Fibroblast of skin of abdomen (primary cell): ENCODE measurements around the gene SCP2.

Experiments used
- DNase-seq: peaks from one replicate; pipeline ENCODE4 v3.0.0-alpha.2; 2013

The SCP2 gene

GRCh38 chr1:53043271-53043670 lies 116.2 kb downstream of the SCP2 start:
- DNase-seq, result peak; percentile 91

GRCh38 chr1:53044926-53045325 lies 117.8 kb downstream of the SCP2 start:
- DNase-seq, result no peak

- peak; percentile 38 for DNase-seq
These were observed 119.9 kb downstream of the SCP2 start for GRCh38 chr1:53046930-53047329.

- peak; percentile 74 for DNase-seq
These were observed 121.0 kb downstream of the SCP2 start for GRCh38 chr1:53047737-53048736.

GRCh38 chr1:53048960-53049573 lies 122.0 kb downstream of the SCP2 start:
- DNase-seq, result no peak

- peak; percentile 12 for DNase-seq
These were observed 122.5 kb downstream of the SCP2 start for GRCh38 chr1:53049574-53049967.

- DNase-seq, result no peak
These were observed 123.2 kb downstream of the SCP2 start for GRCh38 chr1:53050310-53050709.

- no peak for DNase-seq
These were observed 124.6 kb downstream of the SCP2 start for GRCh38 chr1:53051676-53052075.

- peak; percentile 36 for DNase-seq
These were observed 130.1 kb downstream of the SCP2 start for GRCh38 chr1:53057127-53057526.

GRCh38 chr1:53060579-53060978 lies 133.5 kb downstream of the SCP2 start:
- peak; percentile 79 for DNase-seq

- peak; percentile 13 for DNase-seq
These were observed 134.2 kb downstream of the SCP2 start for GRCh38 chr1:53061123-53061858.

GRCh38 chr1:53061859-53062707 lies 135.0 kb downstream of the SCP2 start, which contains the start of gene PODN:
TSS of gene PODN (plus strand) at chr1:53062213. CDS start at chr1:53069856, 7,643 bp downstream.
- DNase-seq, result peak; percentile 31

- no peak for DNase-seq
These were observed 135.9 kb downstream of the SCP2 start for GRCh38 chr1:53062708-53063591.

- DNase-seq, result no peak
These were observed 136.9 kb downstream of the SCP2 start for GRCh38 chr1:53063744-53064515.

GRCh38 chr1:53065391-53065790 lies 138.3 kb downstream of the SCP2 start:
- DNase-seq, result no peak

- DNase-seq, result no peak
These were observed 139.4 kb downstream of the SCP2 start for GRCh38 chr1:53066488-53066887.

GRCh38 chr1:53066891-53067738 lies 140.0 kb downstream of the SCP2 start:
- DNase-seq, result no peak

- DNase-seq, result no peak
These were observed 140.8 kb downstream of the SCP2 start for GRCh38 chr1:53067886-53068285.
